DMS 273 treated with DMSO at 0.1 percent for 48 hours (cell line): Measurements from ENCODE around the gene UGT1A5.
"Not testable (repeated sequence)": the region's sequence is repeated elsewhere in the genome, so short reads cannot be mapped to it uniquely, and the experiment has no call there.

Experiments used
- DNase-seq: peaks from one replicate; lab custom pipeline; 2025; lab: John Stamatoyannopoulos, UW

The UGT1A5 gene

GRCh38 chr2:233693963-233694362 lies 18.7 kb upstream of the UGT1A5 start:
- DNase-seq = no peak

GRCh38 chr2:233698740-233699139 lies 14.0 kb upstream of the UGT1A5 start:
- DNase-seq = no peak

GRCh38 chr2:233699424-233700027 lies 13.2 kb upstream of the UGT1A5 start:
- DNase-seq = no peak

GRCh38 chr2:233700028-233700635 lies 12.6 kb upstream of the UGT1A5 start:
- no peak for DNase-seq

- DNase-seq = not testable (repeated sequence)
These were observed 11.9 kb upstream of the UGT1A5 start for GRCh38 chr2:233700842-233701241.

- DNase-seq = no peak
These were observed 10.5 kb upstream of the UGT1A5 start for GRCh38 chr2:233702238-233702637.

GRCh38 chr2:233705911-233706506 lies 6.7 kb upstream of the UGT1A5 start:
- no peak for DNase-seq

GRCh38 chr2:233706720-233707119 lies 6.0 kb upstream of the UGT1A5 start:
- DNase-seq = no peak

GRCh38 chr2:233707940-233708644 lies 4.6 kb upstream of the UGT1A5 start:
- DNase-seq = no peak

GRCh38 chr2:233708942-233709341 lies 3.8 kb upstream of the UGT1A5 start:
- no peak for DNase-seq

- peak; percentile 3 for DNase-seq
These were observed 1.2 kb upstream of the UGT1A5 start for GRCh38 chr2:233711312-233712008.

- DNase-seq = no peak
These were observed 532 bp downstream of the UGT1A5 start for GRCh38 chr2:233713262-233713615.

- DNase-seq = no peak
These were observed 1.4 kb downstream of the UGT1A5 start for GRCh38 chr2:233714121-233714520.

- no peak for DNase-seq
These were observed 5.8 kb downstream of the UGT1A5 start, which contains the start of gene UGT1A4 for GRCh38 chr2:233718552-233718951. TSS of gene UGT1A4 (plus strand) at chr2:233718736. CDS start at chr2:233718821, 85 bp downstream.

- DNase-seq = no peak
These were observed 16.1 kb downstream of the UGT1A5 start, which contains the start of gene UGT1A3 for GRCh38 chr2:233728723-233729301. TSS of gene UGT1A3 (plus strand) at chr2:233729042. CDS start at chr2:233729127, 85 bp downstream.

- not testable (repeated sequence) for DNase-seq
These were observed 24.4 kb downstream of the UGT1A5 start for GRCh38 chr2:233736868-233737653.

GRCh38 chr2:233740870-233741269 lies 28.2 kb downstream of the UGT1A5 start:
- DNase-seq = no peak

GRCh38 chr2:233743464-233744259 lies 31.0 kb downstream of the UGT1A5 start:
- DNase-seq = no peak

GRCh38 chr2:233745073-233745755 lies 32.5 kb downstream of the UGT1A5 start:
- no peak for DNase-seq

GRCh38 chr2:233745838-233746237 lies 33.1 kb downstream of the UGT1A5 start:
- DNase-seq = not testable (repeated sequence)
